Keratinocyte (primary cell): ENCODE measurements around the gene VRK2. TPM values are rescaled to one million over a fixed set of nuclear protein-coding genes. Genes with fewer than 3 reads are reported as not detected.

Source experiments
- DNase-seq: peaks from one replicate; pipeline ENCODE4 v3.0.0-alpha.2; 2011; ENCODE audit warnings: low read depth, missing footprints, low spot score
- FAIRE-seq: peaks from 2 replicates; lab custom pipeline; 2011; peaks lifted over from hg19 to GRCh38; lab: Jason Lieb, UNC
- H2AFZ ChIP-seq: 2 replicates; pipeline ENCODE4 v1.6.0; 2012; ENCODE audit warnings: low read length, control low read depth, inconsistent platforms; ENCODE audit not compliant: control insufficient read depth
- H3K27ac ChIP-seq: 2 replicates; pipeline ENCODE4 v1.5.1; 2011; ENCODE audit warnings: low read length; ENCODE audit not compliant: control insufficient read depth, insufficient read depth
- H3K27me3 ChIP-seq: 3 replicates; pipeline ENCODE4 v1.6.0; 2011; ENCODE audit warnings: low read length; ENCODE audit not compliant: control insufficient read depth, insufficient read depth; ENCODE audit errors: extremely low read depth
- H3K36me3 ChIP-seq, 2 experiments: 2 replicates in 1 of 2; 3 replicates in 1 of 2; pipeline ENCODE4 v1.5.1; 2011; ENCODE audit warnings: low read length in 2 of 2, mild to moderate bottlenecking in 1 of 2; ENCODE audit not compliant: control insufficient read depth in 2 of 2, insufficient read depth in 2 of 2; ENCODE audit errors: extremely low read depth in 1 of 2
- H3K4me1 ChIP-seq: 3 replicates; pipeline ENCODE4 v1.5.1; 2011; ENCODE audit warnings: low read length; ENCODE audit not compliant: control insufficient read depth, insufficient read depth; ENCODE audit errors: extremely low read depth
- H3K4me2 ChIP-seq: 3 replicates; pipeline ENCODE4 v1.6.0; 2011; ENCODE audit warnings: low read depth, low read length; ENCODE audit not compliant: control insufficient read depth, insufficient read depth; ENCODE audit errors: extremely low read depth
- H3K4me3 ChIP-seq, 3 experiments: fragments of 200-600 bp in 1 of 3; sonication (generic) in 1 of 3; 2 replicates in 2 of 3; 3 replicates in 1 of 3; pipeline ENCODE4 v1.5.1; 2011 to 2016; ENCODE audit warnings: low read length in 3 of 3, mild to moderate bottlenecking in 3 of 3, control low read depth in 2 of 3, inconsistent platforms in 1 of 3, low read depth in 1 of 3, mixed read lengths in 1 of 3, mixed run types in 1 of 3, moderate library complexity in 1 of 3; ENCODE audit not compliant: control insufficient read depth in 2 of 3, insufficient read depth in 2 of 3; ENCODE audit errors: extremely low read depth in 1 of 3
- H3K79me2 ChIP-seq: 2 replicates; pipeline ENCODE4 v1.6.0; 2012; ENCODE audit warnings: low read length; ENCODE audit not compliant: control insufficient read depth, insufficient read depth
- H3K9ac ChIP-seq: 3 replicates; pipeline ENCODE4 v1.6.0; 2011; ENCODE audit warnings: low read length; ENCODE audit not compliant: control insufficient read depth, insufficient read depth; ENCODE audit errors: extremely low read depth
- H3K9me1 ChIP-seq: 3 replicates; pipeline ENCODE4 v1.6.0; 2011; ENCODE audit warnings: low read length; ENCODE audit not compliant: control insufficient read depth, insufficient read depth; ENCODE audit errors: extremely low read depth
- H3K9me3 ChIP-seq: 2 replicates; pipeline ENCODE4 v1.5.1; 2012; ENCODE audit warnings: low read depth, low read length; ENCODE audit not compliant: control insufficient read depth
- H4K20me1 ChIP-seq: 3 replicates; pipeline ENCODE4 v1.6.0; 2011; ENCODE audit warnings: low read length; ENCODE audit not compliant: control insufficient read depth, insufficient read depth; ENCODE audit errors: extremely low read depth
- CTCF ChIP-seq, 3 experiments: IDR thresholded peaks in 1 of 3; conservative IDR thresholded peaks in 1 of 3; optimal IDR thresholded peaks in 1 of 3; 2 replicates in 2 of 3; 3 replicates in 1 of 3; pipeline versions ENCODE3 to v1.5.1; 2011; ENCODE audit warnings: low read length in 3 of 3, mild to moderate bottlenecking in 3 of 3, moderate library complexity in 2 of 3, control low read depth in 1 of 3, inconsistent platforms in 1 of 3; ENCODE audit not compliant: insufficient read depth in 2 of 3; ENCODE audit errors: extremely low read depth in 1 of 3
- EZH2 ChIP-seq: IDR thresholded peaks from one replicate; pipeline ENCODE4 v1.6.1; 2012; ENCODE audit warnings: inconsistent platforms, mild to moderate bottlenecking, low read length, moderate library complexity
- dilution Hi-C: fragments of 300-500 bp; cut with MboI; formaldehyde crosslinking; loops from one replicate; pipeline ENCODE4 v1.7.0; 2020; ENCODE audit warnings: low sequenced_read_pairs; ENCODE audit not compliant: extremely low pct_ligation_motif_present
- polyA plus RNA-seq, 5 experiments: library from polyadenylated mRNA; depleted of rRNA in 3 of 5; stranded (reverse) in 3 of 5; stranded (forward) in 1 of 5; unstranded in 1 of 5; fragments of >200 nt; gene quantifications; 1 replicate in 1 of 5; 2 replicates in 3 of 5; 3 replicates in 1 of 5; pipeline versions ENCODE4 v1.2.1 to v1.2.3, GENCODE V29; 2011 to 2012; ENCODE audit warnings: missing spikeins in 2 of 5, low read depth in 1 of 5, low replicate concordance in 1 of 5

Gene VRK2
- polyA plus RNA-seq, 1 donor (not counting 4 experiments of a cell fraction or from before 2014, with no cell fraction given): 27.6 TPM

GRCh38 chr2:58157754-58158153, 111.1 kb downstream of the VRK2 start:
- peaks cover 0 to 11% of the 10 kb centered on the region in 2 experiments for H3K36me3 ChIP-seq
- H3K9me3 ChIP-seq: no peaks in the 10 kb centered on the region
- H3K4me2 ChIP-seq: no peak overlapping the region
- no peak for TF ChIP-seq CTCF (optimal IDR thresholded peaks at IDR 0.05 in 1 of 3, IDR thresholded peaks at IDR 0.05 in 1 of 3, conservative IDR thresholded peaks at IDR 0.05 in 1 of 3; ENCODE audit: extremely low read depth in 1 of 3, insufficient read depth in 2 of 3, low read length in 3 of 3)
- no peak for TF ChIP-seq EZH2
- H3K79me2 ChIP-seq: peaks cover 3% of the 10 kb centered on the region
- dilution Hi-C loops: no loop called here
- H3K4me1 ChIP-seq: no peaks in the 10 kb centered on the region
- FAIRE-seq (no peak), DNase-seq (no peak)
- no peaks in the 10 kb centered on the region for H4K20me1 ChIP-seq
- no peak overlapping the region for H3K9ac ChIP-seq
- no peak overlapping the region for H3K4me3 ChIP-seq
- no peak overlapping the region for H3K27ac ChIP-seq
- no peak overlapping the region for H2AFZ ChIP-seq
- no peaks in the 10 kb centered on the region for H3K27me3 ChIP-seq
- no peaks in the 10 kb centered on the region for H3K9me1 ChIP-seq

GRCh38 chr2:58158481-58158880, 111.9 kb downstream of the VRK2 start:
- DNase-seq: no peak
- FAIRE-seq: no peak

More at GRCh38 chr2:58158481-58158880, 111.9 kb downstream of the VRK2 start:
- Histone ChIP-seq H3K79me2 (peaks cover 3% of the 10 kb centered on the region), H3K36me3 (peaks cover 0 to 7% of the 10 kb centered on the region in 2 experiments), H3K9me1 (no peaks in the 10 kb centered on the region), H3K4me2 (no peak overlapping the region), H3K27me3 (no peaks in the 10 kb centered on the region), H3K9me3 (no peaks in the 10 kb centered on the region), H3K27ac (no peak overlapping the region), H2AFZ (no peak overlapping the region), H3K9ac (no peak overlapping the region), H3K4me1 (no peaks in the 10 kb centered on the region), H4K20me1 (no peaks in the 10 kb centered on the region), H3K4me3 (no peak overlapping the region)
- dilution Hi-C loops: no loop called here
- TF ChIP-seq EZH2: no peak
- no peak for TF ChIP-seq CTCF (optimal IDR thresholded peaks at IDR 0.05 in 1 of 3, IDR thresholded peaks at IDR 0.05 in 1 of 3, conservative IDR thresholded peaks at IDR 0.05 in 1 of 3; ENCODE audit: extremely low read depth in 1 of 3, insufficient read depth in 2 of 3, low read length in 3 of 3)
